Mesothelial cell of epicardium (in vitro differentiated cells): Measurements from ENCODE around the gene MCF2L. TPM values are rescaled to one million over a fixed set of nuclear protein-coding genes. Genes with fewer than 3 reads are reported as not detected.

Source experiments
- DNase-seq, 2 experiments: peaks; one replicate each; pipeline ENCODE4 v3.0.0; 2021; ENCODE audit warnings: low spot score in 2 of 2; ENCODE audit not compliant: unreplicated experiment in 2 of 2
- H3K27ac Mint-ChIP-seq: 2 replicates; pipeline ENCODE4 v1.8.0; 2021; ENCODE audit warnings: mixed read lengths
- H3K27me3 Mint-ChIP-seq: 2 replicates; pipeline ENCODE4 v1.8.0; 2021; ENCODE audit warnings: low read depth, mixed read lengths
- H3K36me3 Mint-ChIP-seq: 2 replicates; pipeline ENCODE4 v1.8.0; 2021; ENCODE audit warnings: mixed read lengths
- H3K4me1 Mint-ChIP-seq: 2 replicates; pipeline ENCODE4 v1.8.0; 2021; ENCODE audit warnings: mixed read lengths
- H3K4me3 Mint-ChIP-seq: 2 replicates; pipeline ENCODE4 v1.8.0; 2021; ENCODE audit warnings: mild to moderate bottlenecking, moderate library complexity, mixed read lengths
- H3K9me3 Mint-ChIP-seq: 2 replicates; pipeline ENCODE4 v1.8.0; 2021; ENCODE audit warnings: mixed read lengths
- CTCF ChIP-seq: fragments of 200-600 bp; sonication (generic); IDR thresholded peaks from one replicate; pipeline ENCODE4 v1.5.0; 2021; ENCODE audit warnings: antibody characterized with exemption; ENCODE audit not compliant: unreplicated experiment
- total RNA-seq: library from RNA; stranded (reverse); gene quantifications from 3 replicates; pipeline ENCODE4 v1.2.1, GENCODE V29; 2021

The MCF2L gene
- total RNA-seq, 1 donor from 2014 or later, result 36.6 TPM

GRCh38 chr13:113042456-113042855 lies 73.4 kb downstream of the MCF2L start:
- Mint-ChIP-seq H3K9me3 (peaks cover 5% of the 10 kb centered on the region), H3K27me3 (peaks cover 3% of the 10 kb centered on the region), H3K36me3 (peaks cover 8% of the 10 kb centered on the region), H3K27ac (no peak overlapping the region), H3K4me3 (no peak overlapping the region), H3K4me1 (no peaks in the 10 kb centered on the region)
- DNase-seq, result no peak
- no peak for TF ChIP-seq CTCF

- no peak for DNase-seq
- H3K27me3 Mint-ChIP-seq, result peaks cover 3% of the 10 kb centered on the region
- H3K4me3 Mint-ChIP-seq, result no peak overlapping the region
- H3K36me3 Mint-ChIP-seq, result peaks cover 6% of the 10 kb centered on the region
- H3K27ac Mint-ChIP-seq, result no peak overlapping the region
- H3K9me3 Mint-ChIP-seq, result no peaks in the 10 kb centered on the region
- no peak for TF ChIP-seq CTCF
- no peaks in the 10 kb centered on the region for H3K4me1 Mint-ChIP-seq
Measured at GRCh38 chr13:113043001-113043630, 74.1 kb downstream of the MCF2L start.

- Mint-ChIP-seq H3K27me3 (peaks cover 3% of the 10 kb centered on the region), H3K4me3 (no peak overlapping the region), H3K4me1 (no peaks in the 10 kb centered on the region), H3K9me3 (no peaks in the 10 kb centered on the region), H3K27ac (no peak overlapping the region), H3K36me3 (peaks cover 6% of the 10 kb centered on the region)
- no peak for DNase-seq
- TF ChIP-seq CTCF, result no peak
Measured at GRCh38 chr13:113043931-113044330, 74.9 kb downstream of the MCF2L start.

- Mint-ChIP-seq H3K27me3 (peaks cover 3% of the 10 kb centered on the region), H3K27ac (no peak overlapping the region), H3K36me3 (peaks cover 6% of the 10 kb centered on the region), H3K9me3 (no peaks in the 10 kb centered on the region), H3K4me3 (no peak overlapping the region), H3K4me1 (no peaks in the 10 kb centered on the region)
- TF ChIP-seq CTCF, result no peak
- DNase-seq, result no peak
Measured at GRCh38 chr13:113044391-113045114, 75.5 kb downstream of the MCF2L start.

GRCh38 chr13:113045251-113046127 lies 76.5 kb downstream of the MCF2L start:
- no peaks in the 10 kb centered on the region for H3K9me3 Mint-ChIP-seq
- H3K4me1 Mint-ChIP-seq, result no peaks in the 10 kb centered on the region
- no peak overlapping the region for H3K4me3 Mint-ChIP-seq
- peaks cover 6% of the 10 kb centered on the region for H3K36me3 Mint-ChIP-seq
- no peak for TF ChIP-seq CTCF
- no peak overlapping the region for H3K27ac Mint-ChIP-seq
- DNase-seq, result no peak
- peaks cover 9% of the 10 kb centered on the region for H3K27me3 Mint-ChIP-seq
